Panc1 (cell line): ENCODE results near the gene FBXO4. TPM values are rescaled to one million over a fixed set of nuclear protein-coding genes. Genes with fewer than 3 reads are reported as not detected.

Experiments
- ATAC-seq: fragments of 200-7000 bp; cut with Tn5 transposase; 2 replicates; pipeline ENCODE4 v1.9.1; 2020; ENCODE audit warnings: mild to moderate bottlenecking, moderate library complexity
- BruUV-seq: library from RNA; stranded (reverse); fragments of 400-500 nt; replicated peaks from 2 replicates; lab custom pipeline; 2021; lab: Mats Ljungman, UMichigan
- CTCF ChIA-PET: fragments of 300-600 bp; sonication (Branson Sonifier 250); formaldehyde crosslinking; loops from one replicate; lab custom pipeline; 2022; ENCODE audit warnings: antibody characterized with exemption; lab: Charles Lee
- POLR2A ChIA-PET: fragments of 300-600 bp; sonication (Branson Sonifier 250); formaldehyde crosslinking; loops from one replicate; lab custom pipeline; 2022; ENCODE audit warnings: antibody characterized with exemption; lab: Charles Lee
- DNase-seq: peaks from one replicate; pipeline ENCODE4 v3.0.0-alpha.2; 2010; ENCODE audit warnings: low read depth, low spot score
- H3K27ac ChIP-seq: 2 replicates; pipeline ENCODE4 v1.5.1; 2011; ENCODE audit warnings: mild to moderate bottlenecking, low read length, inconsistent platforms
- H3K27me3 ChIP-seq: fragments of 200-500 bp; sonication (Bioruptor generic); 2 replicates; pipeline ENCODE4 v1.6.0; 2014; ENCODE audit warnings: low read length, inconsistent platforms; ENCODE audit not compliant: control insufficient read depth, insufficient read depth
- H3K36me3 ChIP-seq: fragments of 200-500 bp; sonication (Bioruptor generic); 2 replicates; pipeline ENCODE4 v1.5.1; 2014; ENCODE audit warnings: inconsistent platforms, mild to moderate bottlenecking, low read length, moderate library complexity; ENCODE audit not compliant: control insufficient read depth, insufficient read depth
- H3K4me1 ChIP-seq: 2 replicates; pipeline ENCODE4 v1.5.1; 2011; ENCODE audit warnings: inconsistent platforms, mild to moderate bottlenecking, low read length, moderate library complexity; ENCODE audit not compliant: control insufficient read depth, insufficient read depth
- H3K4me3 ChIP-seq, 2 experiments: 2 replicates each; pipeline ENCODE4 v1.5.1; 2011 to 2012; ENCODE audit warnings: low read depth in 2 of 2, low read length in 2 of 2, mild to moderate bottlenecking in 2 of 2, inconsistent platforms in 1 of 2, moderate library complexity in 1 of 2
- H3K9me3 ChIP-seq: fragments of 200-500 bp; sonication (Bioruptor generic); 2 replicates; pipeline ENCODE4 v1.5.1; 2014; ENCODE audit warnings: low read depth, mild to moderate bottlenecking, inconsistent platforms, low read length, moderate library complexity; ENCODE audit not compliant: control insufficient read depth, insufficient read depth
- CTCF ChIP-seq: fragments of 450-650 bp; IDR thresholded peaks from 2 replicates; pipeline ENCODE4 v1.5.1; 2017; ENCODE audit warnings: mild to moderate bottlenecking
- POLR2AphosphoS5 ChIP-seq: IDR thresholded peaks from 2 replicates; pipeline ENCODE4 v1.6.1; 2012; ENCODE audit warnings: mild to moderate bottlenecking, low read depth, low read length, moderate library complexity
- REST ChIP-seq, 2 experiments: IDR thresholded peaks; 2 replicates each; pipeline ENCODE4 v1.6.1; 2011 to 2012; ENCODE audit warnings: low read depth in 2 of 2, control low read depth in 1 of 2, low read length in 1 of 2, mild to moderate bottlenecking in 1 of 2, moderate library complexity in 1 of 2; ENCODE audit not compliant: insufficient read depth in 1 of 2
- SIN3A ChIP-seq: IDR thresholded peaks from 2 replicates; pipeline ENCODE4 v1.6.1; 2012; ENCODE audit warnings: low read depth, mild to moderate bottlenecking, low read length, moderate library complexity, borderline replicate concordance; ENCODE audit not compliant: insufficient read depth
- TCF7L2 ChIP-seq: IDR thresholded peaks from 2 replicates; pipeline ENCODE4 v1.6.1; 2011; ENCODE audit warnings: mild to moderate bottlenecking, low read depth, low read length, inconsistent platforms
- in situ Hi-C: cut with HindIII; loops from 2 replicates; pipeline ENCODE4 v1.10.0; 2016; ENCODE audit warnings: low sequenced_read_pairs, low pct_unique_long_range_greater_than_20kb
- intact Hi-C: fragments of 100-400 bp; cut with micrococcal nuclease; formaldehyde crosslinking; loops from one replicate; pipeline ENCODE4 v1.10.0; 2022; ENCODE audit not compliant: unreplicated experiment
- total RNA-seq: library from RNA; stranded (reverse); gene quantifications from one replicate; pipeline ENCODE4 v1.2.1, GENCODE V29; 2021; ENCODE audit not compliant: unreplicated experiment

FBXO4 gene
- total RNA-seq, 1 experiment from 2014 or later, result 5.7 TPM

GRCh38 chr5:41968153-41968723, 43.2 kb downstream of the FBXO4 start:
- H3K9me3 ChIP-seq, result no peaks in the 10 kb centered on the region
- BruUV-seq, result no TSS peak
- CTCF ChIA-PET, result no interaction called here

GRCh38 chr5:41973087-41973486, 48.0 kb downstream of the FBXO4 start:
- no peaks in the 10 kb centered on the region for H3K27me3 ChIP-seq
- BruUV-seq, result no TSS peak
- ChIA-PET CTCF (no interaction called here), POLR2A (no interaction called here)
- H3K4me1 ChIP-seq, result no peaks in the 10 kb centered on the region
- TF ChIP-seq POLR2AphosphoS5 (no peak), CTCF (no peak), TCF7L2 (no peak), SIN3A (no peak), REST (IDR thresholded peaks at IDR 0.05; ENCODE audit: insufficient read depth in 1 of 2, low read depth in 2 of 2, low read length in 1 of 2) (no peak)
- no peak overlapping the region for H3K27ac ChIP-seq
- no peak for ATAC-seq
- no peak for DNase-seq
- no peaks in the 10 kb centered on the region for H3K9me3 ChIP-seq
- intact Hi-C loops, result no loop called here
- in situ Hi-C loops, result no loop called here
- H3K36me3 ChIP-seq, result no peaks in the 10 kb centered on the region
- H3K4me3 ChIP-seq, result no peak overlapping the region

More at GRCh38 chr5:41968153-41968723, 43.2 kb downstream of the FBXO4 start:
- H3K27me3 ChIP-seq, result no peaks in the 10 kb centered on the region
- no peaks in the 10 kb centered on the region for H3K4me1 ChIP-seq
- no peak overlapping the region for H3K27ac ChIP-seq
- H3K36me3 ChIP-seq, result no peaks in the 10 kb centered on the region
- intact Hi-C loops (no loop called here), in situ Hi-C loops (no loop called here)
- no peak for ATAC-seq
- no peak for DNase-seq
- H3K4me3 ChIP-seq, result no peak overlapping the region
- TF ChIP-seq TCF7L2 (no peak), REST (IDR thresholded peaks at IDR 0.05; ENCODE audit: insufficient read depth in 1 of 2, low read depth in 2 of 2, low read length in 1 of 2) (no peak), POLR2AphosphoS5 (no peak), CTCF (no peak; the same call in 1 of the 2 replicates), SIN3A (no peak)
- POLR2A ChIA-PET, result no interaction called here
